GM18519 (cell line): ENCODE measurements around the gene CCNB1.
"Not testable (repeated sequence)": the region's sequence is repeated elsewhere in the genome, so short reads cannot be mapped to it uniquely, and the experiment has no call there.

Experiments
- ATAC-seq: cut with Tn5 transposase; IDR thresholded peaks from one replicate; pipeline ENCODE4 v1.9.1; 2021; ENCODE audit warnings: mild to moderate bottlenecking, moderate library complexity; ENCODE audit not compliant: unreplicated experiment, low FRiP score

Gene CCNB1

DNA sequence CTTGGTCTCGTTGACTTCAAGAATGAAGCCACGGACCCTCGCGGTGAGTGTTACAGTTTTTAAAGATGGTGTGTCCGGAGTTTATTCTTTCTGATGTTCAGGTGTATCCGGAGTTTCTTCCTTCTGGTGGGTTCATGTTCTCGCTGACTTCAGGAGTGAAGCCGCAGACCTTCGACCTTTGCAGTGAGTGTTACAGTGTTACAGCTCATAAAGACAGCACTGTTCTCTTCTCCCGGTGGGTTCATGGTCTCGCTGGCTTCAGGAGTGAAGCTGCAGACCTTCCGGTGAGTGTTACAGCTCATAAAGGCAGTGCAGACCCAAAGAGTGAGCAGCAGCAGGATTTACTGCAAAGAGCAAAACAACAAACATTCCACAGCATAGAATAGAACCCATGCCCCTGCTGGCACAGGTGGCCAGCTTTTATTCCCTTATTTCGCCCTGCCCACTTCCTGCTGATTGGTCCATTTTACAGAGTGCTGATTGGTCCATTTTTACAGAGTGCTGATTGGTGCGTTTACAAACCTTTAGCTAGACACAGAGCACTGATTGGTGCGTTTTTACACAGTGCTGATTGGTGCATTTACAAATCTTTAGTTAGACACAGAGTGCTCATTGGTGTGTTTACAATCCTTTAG, 14.8 kb downstream of the CCNB1 start:
- ATAC-seq = not testable (repeated sequence)

DNA sequence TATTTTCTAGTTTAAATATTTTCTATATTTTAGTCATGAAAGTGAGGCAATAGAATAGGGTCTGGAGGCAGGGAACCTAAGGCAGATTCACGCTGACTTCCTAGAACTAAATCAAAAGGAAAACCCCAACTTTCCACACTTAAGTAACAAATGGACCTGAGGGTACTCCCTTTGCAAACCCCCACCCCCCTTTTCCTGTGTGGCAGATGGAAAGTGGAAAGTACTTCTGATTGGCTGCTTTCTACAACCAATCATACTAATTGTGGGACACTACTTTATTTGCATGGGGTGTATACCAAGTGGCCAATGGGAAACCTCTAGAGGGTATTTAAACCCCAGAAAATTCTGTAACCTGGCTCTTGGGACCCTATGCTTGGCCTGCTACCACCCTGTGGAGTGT, 17.7 kb downstream of the CCNB1 start:
- ATAC-seq = no peak

DNA sequence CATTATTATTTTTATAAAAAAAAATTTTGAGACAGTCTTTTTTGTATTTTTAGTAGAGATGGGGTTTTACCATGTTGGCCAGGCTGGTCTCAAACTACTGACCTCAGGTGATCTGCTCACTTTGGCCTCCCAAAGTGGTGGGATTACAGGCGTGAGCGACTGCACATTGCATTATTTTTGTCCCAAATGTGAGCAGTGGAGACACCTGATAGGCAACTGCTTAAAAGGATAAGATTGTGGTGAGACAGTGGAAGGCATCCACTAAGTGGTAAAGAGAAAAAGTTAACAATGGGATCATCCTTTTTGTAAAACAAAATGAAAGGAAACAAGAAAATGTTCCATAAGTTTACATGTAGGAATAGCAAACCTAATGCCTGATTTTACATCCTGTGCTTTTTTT, 20.4 kb downstream of the CCNB1 start:
- ATAC-seq = no peak

DNA sequence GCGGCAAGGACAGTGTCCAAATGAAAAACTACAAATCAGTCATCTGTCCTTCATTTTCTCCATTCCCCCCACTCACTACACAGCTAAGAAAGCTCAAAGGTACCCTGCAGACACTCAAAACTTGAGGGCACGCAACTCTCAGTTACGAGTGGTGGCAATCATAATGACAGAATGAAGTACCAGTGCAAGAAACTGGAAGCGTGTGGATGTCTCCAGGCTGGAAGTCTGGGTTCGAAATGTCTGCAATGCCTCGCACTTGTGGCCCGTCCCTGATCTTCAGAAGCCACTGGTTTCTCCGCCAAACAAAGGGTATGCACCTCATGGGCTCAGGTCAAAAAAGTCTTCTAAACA, 21.8 kb downstream of the CCNB1 start:
- no peak for ATAC-seq

DNA sequence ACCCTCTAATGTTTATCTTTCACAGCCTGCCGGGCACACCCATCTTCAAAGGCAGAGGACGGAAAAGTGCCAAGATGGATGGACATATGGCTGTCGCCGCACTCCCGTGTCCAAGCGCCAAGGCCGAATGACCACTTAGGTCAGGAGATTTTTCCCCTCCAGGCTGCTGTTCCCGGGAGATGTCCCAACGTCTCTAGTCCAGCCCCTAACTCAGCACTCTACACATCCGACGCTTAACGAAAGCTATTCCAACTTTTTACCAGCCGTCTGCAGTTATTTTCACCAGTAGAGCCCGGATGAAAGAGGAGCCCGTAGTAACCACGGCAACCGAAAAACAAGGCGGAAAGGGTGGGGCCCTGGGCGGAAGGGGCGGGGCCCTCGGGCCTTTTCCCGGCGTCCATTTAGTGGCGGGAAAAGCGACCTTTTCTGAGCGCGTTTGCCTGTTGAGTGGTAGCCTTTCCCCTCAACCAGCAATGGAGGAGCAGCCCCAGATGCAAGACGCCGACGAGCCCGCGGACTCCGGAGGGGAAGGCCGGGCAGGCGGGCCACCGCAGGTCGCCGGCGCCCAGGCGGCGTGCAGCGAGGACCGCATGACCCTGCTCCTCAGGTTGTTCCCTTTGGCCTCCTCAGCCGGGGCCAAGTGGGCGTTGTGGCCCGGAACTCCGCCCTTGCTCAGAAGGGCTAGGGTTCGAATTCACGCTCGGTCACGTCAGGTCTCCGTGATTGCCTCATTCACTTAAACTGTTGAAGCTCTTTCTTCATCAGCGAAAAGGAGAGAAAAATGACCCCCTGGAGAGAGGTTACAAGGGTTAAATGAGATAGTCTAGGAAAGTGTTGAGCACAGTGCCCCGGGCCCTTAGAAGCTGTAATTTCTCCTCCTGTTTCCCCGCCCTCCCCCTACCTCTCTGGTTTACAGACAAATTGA, 22.5 kb downstream of the CCNB1 start, which contains the start of gene CENPH:
CENPH (plus strand) TSS at position 422 of the 925 bp plus-strand sequence; CDS start at position 474, 52 bp downstream.
- ATAC-seq = peak; percentile 69

DNA sequence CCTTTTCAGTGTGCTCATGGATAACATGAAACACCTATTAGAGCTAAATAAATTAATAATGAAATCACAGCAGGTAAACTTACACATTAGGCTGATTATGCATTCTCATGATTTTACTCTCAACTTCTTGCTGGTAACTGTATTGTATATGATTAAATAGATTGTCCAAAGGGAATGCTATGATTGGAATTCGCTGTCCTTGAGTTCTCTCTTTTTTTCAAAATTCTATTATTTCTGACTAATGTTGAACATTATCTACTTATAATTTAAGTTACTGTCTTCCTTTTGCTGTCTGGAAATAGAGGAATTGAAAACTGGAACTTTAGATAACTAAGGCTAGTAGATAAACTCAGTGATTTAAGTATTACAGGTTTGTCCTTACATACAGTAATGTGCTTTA, 35.5 kb downstream of the CCNB1 start:
- ATAC-seq = no peak

DNA sequence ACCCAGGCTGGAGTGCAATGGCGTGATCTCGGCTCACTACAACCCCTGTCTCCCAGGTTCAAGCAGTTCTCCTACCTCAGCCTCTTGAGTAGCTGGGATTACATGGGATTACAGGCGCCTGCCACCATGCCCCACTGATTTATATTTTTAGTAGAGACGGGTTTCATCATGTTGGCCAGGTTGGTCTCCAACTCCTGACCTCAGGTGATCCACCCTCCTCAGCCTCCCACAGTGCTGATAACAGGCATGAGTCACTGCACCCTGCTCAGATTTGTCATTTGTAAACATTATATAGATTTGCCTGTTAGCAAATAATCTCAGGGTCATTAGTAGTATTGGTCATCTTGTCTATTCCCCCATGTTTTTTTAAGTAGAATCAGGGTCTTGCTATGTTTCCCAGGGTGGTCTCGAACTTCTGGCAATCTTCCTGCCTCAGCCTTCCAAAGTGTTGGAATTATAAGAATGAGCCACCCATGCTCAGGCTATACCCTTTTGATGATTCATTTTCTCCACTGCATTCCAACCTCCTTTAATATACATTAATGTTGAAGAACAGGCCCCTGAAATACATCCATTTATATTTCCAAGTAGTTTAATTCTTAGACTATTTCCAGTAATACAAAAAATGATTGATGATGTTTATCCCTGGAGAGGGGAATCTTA, 39.7 kb downstream of the CCNB1 start:
- no peak for ATAC-seq

DNA sequence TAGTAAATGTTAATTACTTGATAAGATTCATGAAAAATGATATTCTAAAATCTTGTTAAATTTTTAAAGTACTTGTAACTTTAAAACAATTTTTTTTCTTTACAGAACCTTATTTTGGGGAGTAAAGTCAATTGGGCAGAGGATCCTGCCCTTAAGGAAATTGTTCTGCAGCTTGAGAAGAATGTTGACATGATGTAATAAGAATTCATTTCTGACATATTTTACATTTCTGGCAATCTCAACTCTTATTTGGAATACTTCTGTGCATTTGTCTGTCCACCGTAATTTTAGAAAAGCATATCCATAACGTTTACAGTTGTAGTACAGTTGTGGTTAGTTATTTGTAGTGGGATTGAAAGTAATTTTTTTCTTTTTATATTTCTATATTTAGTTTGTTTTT, 42.7 kb downstream of the CCNB1 start:
- no peak for ATAC-seq

DNA sequence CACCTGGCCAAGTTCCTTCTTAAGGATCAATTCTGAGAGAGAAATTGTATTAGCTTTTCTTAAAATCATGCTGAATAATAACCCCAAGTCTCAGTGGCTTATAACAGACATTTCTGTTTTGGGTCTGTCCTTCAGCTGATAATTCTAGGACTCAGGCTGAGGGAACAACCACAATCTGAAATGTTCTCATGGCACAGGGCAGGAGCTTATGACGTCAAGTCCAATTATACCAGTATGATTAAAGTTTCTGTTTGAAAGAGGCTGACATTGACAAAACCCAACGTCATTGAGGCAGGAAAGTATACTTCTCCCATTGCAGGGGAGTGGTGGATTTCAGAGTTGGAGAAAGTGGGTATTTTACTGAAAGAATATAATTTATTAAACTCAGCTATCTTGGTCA, 44.2 kb downstream of the CCNB1 start:
- no peak for ATAC-seq

DNA sequence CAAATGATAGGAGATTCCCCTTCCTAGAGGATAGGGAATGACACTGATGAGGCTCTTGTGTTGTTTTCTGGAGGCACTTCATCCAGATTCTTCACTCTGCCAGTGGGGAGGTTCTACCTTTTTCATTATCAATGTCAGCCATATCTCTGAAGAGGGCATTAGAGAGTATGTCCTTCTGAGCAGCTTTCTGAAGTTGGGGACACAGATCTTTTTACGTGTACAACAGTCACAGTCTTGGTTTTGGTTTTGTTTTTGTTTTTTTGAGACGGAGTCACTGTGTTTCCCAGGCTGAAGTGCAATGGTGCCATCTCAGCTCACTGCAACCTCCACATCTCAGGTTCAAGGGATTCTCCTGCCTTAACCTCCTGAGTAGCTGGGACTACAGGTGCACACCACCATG, 45.1 kb downstream of the CCNB1 start:
- no peak for ATAC-seq

DNA sequence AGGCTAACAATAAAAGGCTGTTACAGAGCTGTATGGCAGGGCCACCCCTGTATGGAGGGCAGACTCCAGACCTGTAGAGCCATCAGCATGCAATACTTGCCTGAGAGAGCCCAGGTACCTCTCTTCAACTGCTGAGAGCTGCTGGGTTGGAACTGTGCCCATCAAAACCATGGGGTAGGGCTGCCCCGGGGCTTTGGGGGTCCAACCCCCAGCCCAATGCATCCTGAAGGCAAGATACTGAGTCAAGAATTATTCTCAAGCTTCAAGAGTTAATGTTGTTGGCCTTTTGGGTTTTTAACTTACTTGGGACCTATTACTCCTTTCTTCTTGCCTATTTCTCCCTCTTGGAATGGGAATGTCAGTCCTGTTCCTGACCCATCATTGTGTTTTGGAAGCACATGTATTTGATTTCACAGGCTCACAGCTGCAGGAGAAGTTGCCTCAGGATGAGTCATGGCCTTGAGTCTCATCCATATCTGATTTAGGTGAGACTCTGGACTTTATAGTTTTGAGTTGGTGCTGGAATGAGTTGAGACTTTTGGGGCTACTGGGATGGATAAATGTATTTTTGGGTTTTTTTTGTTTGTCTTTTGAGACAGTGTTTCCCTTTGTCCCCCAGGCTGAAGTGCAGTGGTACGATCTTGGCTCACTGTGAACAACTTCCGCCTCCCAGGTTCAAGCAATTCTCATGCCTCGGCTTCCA, 46.7 kb downstream of the CCNB1 start:
- ATAC-seq = no peak

DNA sequence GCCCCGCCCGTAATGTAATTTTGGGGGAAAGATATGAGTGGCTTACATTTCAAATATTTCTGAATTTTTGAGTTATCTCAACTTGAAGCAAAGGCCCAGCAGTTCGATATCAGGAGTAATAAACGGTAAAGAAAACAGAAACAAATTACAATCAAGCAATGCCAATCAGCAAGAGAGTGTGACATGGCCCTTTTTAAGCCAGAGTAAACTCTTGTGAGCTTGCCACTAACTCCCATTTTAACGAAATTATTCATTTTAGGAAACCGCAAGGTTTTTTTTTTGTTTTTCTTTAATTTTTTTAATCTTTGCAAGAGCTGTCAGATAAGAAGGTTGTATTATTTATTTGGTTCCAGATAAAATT, 50.2 kb downstream of the CCNB1 start:
- ATAC-seq = no peak

DNA sequence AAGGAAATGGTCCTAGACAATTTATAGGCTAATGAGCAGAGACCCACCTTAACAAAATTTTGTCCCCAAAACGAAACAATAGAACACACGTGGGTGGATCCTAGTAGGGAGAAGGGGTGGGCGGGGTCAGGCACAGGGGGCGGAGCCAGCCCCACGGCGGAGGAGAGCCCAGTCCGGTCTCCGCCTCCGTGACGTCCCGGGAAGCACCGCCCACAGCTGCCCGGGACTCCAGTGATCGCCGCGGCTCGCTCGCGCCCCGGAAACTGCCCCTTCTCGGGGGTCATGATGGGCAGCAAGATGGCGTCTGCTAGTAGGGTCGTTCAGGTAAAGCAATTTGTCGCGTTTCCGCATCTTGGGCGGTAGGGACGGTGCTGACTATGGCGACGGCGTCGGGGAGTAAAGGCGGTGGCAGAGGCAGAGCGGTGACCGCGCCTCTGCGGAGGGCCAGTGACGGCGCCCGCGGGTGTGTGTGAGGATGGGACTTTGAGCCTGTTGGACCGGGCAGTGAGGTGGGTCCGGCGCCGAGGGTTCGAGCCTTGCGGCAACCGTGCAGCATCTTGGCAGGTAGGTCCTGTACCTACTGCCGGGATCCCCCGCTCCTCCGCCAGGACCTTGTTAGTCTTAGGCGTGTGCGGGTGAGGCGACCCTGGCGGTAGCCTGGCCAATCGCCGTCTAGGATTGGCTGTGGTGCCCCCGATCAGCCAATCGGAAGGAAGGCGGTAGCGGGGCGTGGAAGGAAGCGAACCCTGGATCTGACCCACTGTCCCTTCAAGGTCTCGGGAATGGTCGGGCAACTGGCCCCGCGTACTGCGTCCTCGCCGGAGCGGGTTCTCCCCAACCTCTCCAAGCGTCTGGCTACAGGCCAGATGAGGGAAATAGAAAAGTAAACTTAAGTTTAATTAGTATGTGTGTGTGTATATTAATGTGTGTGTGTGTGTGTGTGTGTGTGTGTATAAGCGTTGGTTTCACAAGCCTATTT, 50.9 kb downstream of the CCNB1 start:
- ATAC-seq = peak; percentile 79

DNA sequence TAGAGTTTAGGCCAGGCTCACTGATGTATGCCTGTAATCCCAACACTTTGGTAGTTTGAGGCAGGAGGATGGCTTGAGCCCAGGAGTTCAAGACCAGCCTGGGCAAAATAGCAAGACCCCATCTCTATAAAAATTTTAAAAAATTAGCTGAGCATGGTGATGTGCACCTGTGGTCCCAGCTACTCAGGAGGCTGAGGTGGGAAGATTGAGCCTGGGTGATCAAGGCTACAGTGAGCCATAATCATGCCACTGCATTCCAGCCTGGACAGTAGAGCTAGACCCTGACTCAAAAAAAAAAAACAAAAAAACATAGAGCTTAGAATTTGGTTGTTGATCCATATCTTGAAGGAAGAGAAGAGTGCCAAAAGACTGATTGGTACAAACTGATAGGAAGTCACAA, 53.0 kb downstream of the CCNB1 start:
- no peak for ATAC-seq

DNA sequence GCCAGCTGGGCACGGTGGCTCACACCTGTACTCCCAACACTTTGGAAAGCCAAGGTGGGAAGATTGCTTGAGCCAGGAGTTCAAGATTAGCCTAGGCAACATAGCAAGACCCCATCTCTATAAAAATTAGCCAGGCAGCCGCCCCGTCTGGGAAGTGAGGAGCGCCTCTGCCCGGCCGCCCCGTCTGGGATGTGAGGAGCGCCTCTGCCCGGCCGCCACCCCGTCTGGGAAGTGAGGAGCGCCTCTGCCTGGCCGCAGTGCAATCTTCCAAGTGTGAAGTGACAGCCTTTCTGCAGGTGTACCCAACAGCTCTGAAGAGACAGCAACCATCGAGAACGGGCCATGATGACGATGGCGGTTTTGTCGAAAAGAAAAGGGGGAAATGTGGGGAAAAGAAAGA, 53.4 kb downstream of the CCNB1 start:
- not testable (repeated sequence) for ATAC-seq

DNA sequence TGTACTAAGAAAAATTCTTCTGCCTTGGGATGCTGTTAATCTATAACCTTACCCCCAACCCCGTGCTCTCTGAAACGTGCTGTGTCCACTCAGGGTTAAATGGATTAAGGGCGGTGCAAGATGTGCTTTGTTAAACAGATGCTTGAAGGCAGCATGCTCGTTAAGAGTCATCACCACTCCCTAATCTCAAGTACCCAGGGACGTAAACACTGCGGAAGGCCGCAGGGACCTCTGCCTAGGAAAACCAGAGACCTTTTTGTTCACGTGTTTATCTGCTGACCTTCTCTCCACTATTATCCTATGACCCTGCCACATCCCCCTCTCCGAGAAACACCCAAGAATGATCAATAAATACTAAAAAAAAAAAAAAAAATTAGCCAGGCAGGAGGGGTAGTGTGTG, 53.9 kb downstream of the CCNB1 start:
- not testable (repeated sequence) for ATAC-seq

DNA sequence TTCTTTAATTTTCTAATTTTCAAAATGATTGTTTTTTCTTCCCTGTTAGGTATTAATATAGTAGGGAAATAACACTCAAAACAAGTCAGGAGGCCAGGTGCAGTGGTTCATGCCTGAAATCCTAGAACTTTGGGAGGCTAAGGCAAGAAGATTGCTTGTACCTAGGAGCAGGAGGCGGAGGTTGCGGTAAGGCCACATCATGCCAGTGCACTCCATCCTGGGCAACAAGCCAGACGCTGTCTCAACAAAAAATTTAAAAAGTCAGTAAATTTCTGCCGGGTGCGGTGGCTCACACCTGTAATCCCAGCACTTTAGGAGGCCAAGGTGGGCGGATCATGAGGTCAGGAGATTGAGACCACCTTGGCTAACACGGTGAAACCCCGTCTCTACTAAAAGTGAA, 57.6 kb downstream of the CCNB1 start:
- ATAC-seq = no peak

DNA sequence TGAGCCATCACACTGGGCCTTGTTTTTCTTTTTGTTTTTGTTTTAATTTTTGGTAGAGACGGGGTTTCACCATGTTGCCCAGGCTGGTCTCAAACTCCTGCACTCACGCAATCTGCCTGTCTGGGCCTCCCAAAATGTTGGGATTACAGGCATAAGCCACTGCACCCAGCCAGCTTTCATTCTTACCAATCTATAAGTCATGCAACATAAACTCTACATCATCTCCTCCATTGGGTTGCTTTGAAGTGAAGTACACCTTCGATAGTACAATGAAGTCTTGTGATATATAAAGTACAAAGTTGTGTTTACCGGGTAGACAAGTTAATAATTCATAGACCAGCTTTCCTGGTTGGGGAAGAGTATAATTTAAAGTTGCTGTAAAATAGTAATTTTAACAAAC, 58.9 kb downstream of the CCNB1 start:
- ATAC-seq = no peak
